IMR-90 (cell line): Measurements from ENCODE around the gene ZNF691.

Experiments used
- BHLHE40 ChIP-seq: fragments of 150-350 bp; IDR thresholded peaks from 2 replicates; pipeline ENCODE4 v1.6.1; 2016; ENCODE audit warnings: mild to moderate bottlenecking, low read depth, low read length
- CEBPB ChIP-seq: IDR thresholded peaks from 2 replicates; pipeline ENCODE4 v1.6.1; 2012; ENCODE audit warnings: low read depth, low read length, improper control_type of control experiment
- CHD1 ChIP-seq: IDR thresholded peaks from 2 replicates; pipeline ENCODE4 v1.6.1; 2012; ENCODE audit warnings: low read depth, low read length, improper control_type of control experiment
- CTCF ChIP-seq: conservative IDR thresholded peaks from 2 replicates; pipeline ENCODE4 v1.5.1; 2012; ENCODE audit warnings: mild to moderate bottlenecking, low read depth, low read length, improper control_type of control experiment
- ELK1 ChIP-seq: fragments of 150-350 bp; IDR thresholded peaks from 2 replicates; pipeline ENCODE4 v1.6.1; 2016; ENCODE audit warnings: low read depth, mild to moderate bottlenecking, low read length, moderate library complexity, borderline replicate concordance
- FOS ChIP-seq: fragments of 150-350 bp; IDR thresholded peaks from 2 replicates; pipeline ENCODE4 v1.6.1; 2016; ENCODE audit warnings: low read depth, low read length
- MAFK ChIP-seq: IDR thresholded peaks from 2 replicates; pipeline ENCODE4 v1.6.1; 2012; ENCODE audit warnings: low read depth, low read length, improper control_type of control experiment
- MXI1 ChIP-seq: IDR thresholded peaks from 2 replicates; pipeline ENCODE4 v1.6.1; 2012; ENCODE audit warnings: low read depth, mild to moderate bottlenecking, low read length, moderate library complexity, borderline replicate concordance
- NFE2L2 ChIP-seq: fragments of 150-350 bp; IDR thresholded peaks from 2 replicates; pipeline ENCODE4 v1.6.1; 2016; ENCODE audit warnings: low read depth, mild to moderate bottlenecking, low read length
- POLR2A ChIP-seq: IDR thresholded peaks from 2 replicates; pipeline ENCODE4 v1.6.1; 2012; ENCODE audit warnings: mild to moderate bottlenecking, low read depth, low read length
- RAD21 ChIP-seq: IDR thresholded peaks from 2 replicates; pipeline ENCODE4 v1.6.1; 2012; ENCODE audit warnings: low read length, improper control_type of control experiment
- RFX5 ChIP-seq: IDR thresholded peaks from 2 replicates; pipeline ENCODE4 v1.8.0; 2012; ENCODE audit warnings: low read depth, mild to moderate bottlenecking, low read length, moderate library complexity
- SMC3 ChIP-seq: fragments of 150-350 bp; IDR thresholded peaks from 2 replicates; pipeline ENCODE4 v1.6.1; 2016; ENCODE audit warnings: low read depth, mild to moderate bottlenecking, antibody characterized with exemption, low read length, moderate library complexity
- USF2 ChIP-seq: fragments of 150-350 bp; IDR thresholded peaks from 2 replicates; pipeline ENCODE4 v1.6.1; 2017; ENCODE audit warnings: mild to moderate bottlenecking, antibody characterized with exemption, low read length, low read depth

GRCh38 chr1:42860339-42861013, 14.1 kb downstream of the ZNF691 start:
- TF ChIP-seq CTCF (no peak), POLR2A (no peak), MAFK (no peak), RFX5 (no peak), CHD1 (no peak), FOS (no peak), RAD21 (no peak), ELK1 (no peak), MXI1 (no peak), CEBPB (no peak), USF2 (no peak), SMC3 (no peak), NFE2L2 (no peak), BHLHE40 (no peak)
